Left ventricle myocardium inferior (tissue), 1 donor: ENCODE measurements around the gene ENDOD1. TPM values are rescaled to one million over a fixed set of nuclear protein-coding genes. Genes with fewer than 3 reads are reported as not detected.

ENCODE experiments used
- DNase-seq: peaks from one replicate; pipeline ENCODE4 v3.0.0-alpha.2; 2020
- H3K27ac ChIP-seq: fragments of 200-600 bp; replicated peaks from 2 replicates; pipeline ENCODE4 v1.8.0; 2021
- H3K27me3 ChIP-seq: fragments of 200-600 bp; 2 replicates; pipeline ENCODE4 v1.8.0; 2021; ENCODE audit warnings: low read depth
- H3K36me3 ChIP-seq: fragments of 200-600 bp; 2 replicates; pipeline ENCODE4 v1.8.0; 2021
- H3K4me1 ChIP-seq: fragments of 200-600 bp; 2 replicates; pipeline ENCODE4 v1.8.0; 2021
- H3K4me3 ChIP-seq: fragments of 200-600 bp; 2 replicates; pipeline ENCODE4 v1.8.0; 2021; ENCODE audit warnings: mild to moderate bottlenecking, moderate library complexity
- H3K9me3 ChIP-seq: fragments of 200-600 bp; replicated peaks from 2 replicates; pipeline ENCODE4 v1.8.0; 2021
- CTCF ChIP-seq: fragments of 200-600 bp; IDR thresholded peaks from 2 replicates; pipeline ENCODE4 v1.8.0; 2021; ENCODE audit warnings: antibody characterized with exemption, mild to moderate bottlenecking, borderline replicate concordance
- intact Hi-C: fragments of 100-400 bp; cut with micrococcal nuclease; formaldehyde crosslinking; loops from one replicate; pipeline ENCODE4 v1.11.0; 2022
- total RNA-seq: library from RNA; stranded (reverse); fragmentation: NEBNext Ultra II Directional; extraction: Animal tissue kit (Norgen Biotek cat#: 25700); gene quantifications from one replicate; pipeline ENCODE4 v1.2.1, GENCODE V29; 2021
- donor health status: DM: no; HTN: yes; CAD: no; lungs with severe emphysema.

Gene ENDOD1
- total RNA-seq, 1 donor from 2014 or later: 11.3 TPM

- Histone ChIP-seq H3K27ac (no peak overlapping the region), H3K4me3 (no peak overlapping the region), H3K4me1 (no peaks in the 10 kb centered on the region), H3K9me3 (no peaks in the 10 kb centered on the region), H3K36me3 (no peaks in the 10 kb centered on the region), H3K27me3 (peaks cover 82% of the 10 kb centered on the region)
- intact Hi-C loops: no loop called here
- TF ChIP-seq CTCF: no peak
- no peak for DNase-seq
These were observed 38.9 kb upstream of the ENDOD1 start for GRCh38 chr11:95050595-95051202.

GRCh38 chr11:95054356-95054755 is 35.3 kb upstream of the ENDOD1 start:
- peaks cover 58% of the 10 kb centered on the region for H3K27me3 ChIP-seq
- no peak for DNase-seq
- no peak overlapping the region for H3K27ac ChIP-seq
- no peaks in the 10 kb centered on the region for H3K9me3 ChIP-seq
- no peaks in the 10 kb centered on the region for H3K36me3 ChIP-seq
- intact Hi-C loops: no loop called here
- H3K4me1 ChIP-seq: no peaks in the 10 kb centered on the region
- H3K4me3 ChIP-seq: no peak overlapping the region
- TF ChIP-seq CTCF: no peak

GRCh38 chr11:95055283-95055897 is 34.3 kb upstream of the ENDOD1 start:
- no peaks in the 10 kb centered on the region for H3K36me3 ChIP-seq
- intact Hi-C loops: no loop called here
- TF ChIP-seq CTCF: no peak
- no peak overlapping the region for H3K4me3 ChIP-seq
- H3K27me3 ChIP-seq: peaks cover 52% of the 10 kb centered on the region
- DNase-seq: no peak
- H3K4me1 ChIP-seq: no peaks in the 10 kb centered on the region
- H3K27ac ChIP-seq: no peak overlapping the region
- H3K9me3 ChIP-seq: no peaks in the 10 kb centered on the region

- peaks cover 26% of the 10 kb centered on the region for H3K27me3 ChIP-seq
- H3K4me3 ChIP-seq: no peak overlapping the region
- H3K9me3 ChIP-seq: no peaks in the 10 kb centered on the region
- H3K27ac ChIP-seq: no peak overlapping the region
- no peak for DNase-seq
- no peak for TF ChIP-seq CTCF
- no peaks in the 10 kb centered on the region for H3K4me1 ChIP-seq
- no peaks in the 10 kb centered on the region for H3K36me3 ChIP-seq
- intact Hi-C loops: no loop called here
These were observed 31.7 kb upstream of the ENDOD1 start for GRCh38 chr11:95057959-95058358.

GRCh38 chr11:95058621-95059020 is 31.0 kb upstream of the ENDOD1 start:
- Histone ChIP-seq H3K27ac (no peak overlapping the region), H3K4me1 (no peaks in the 10 kb centered on the region), H3K27me3 (peaks cover 21% of the 10 kb centered on the region), H3K36me3 (no peaks in the 10 kb centered on the region), H3K4me3 (no peak overlapping the region), H3K9me3 (no peaks in the 10 kb centered on the region)
- no peak for TF ChIP-seq CTCF
- DNase-seq: no peak
- intact Hi-C loops: no loop called here
